AG09319 (cell line): Measurements from ENCODE around the gene LIFR.

Experiments used
- DNase-seq: peaks from one replicate; pipeline ENCODE4 v3.0.0-alpha.2; 2010; ENCODE audit warnings: low read depth; ENCODE audit errors: extremely low read depth
- TF ChIP-seq, protein P1 (sequence below): IDR thresholded peaks from 2 replicates; pipeline ENCODE4 v1.5.1; 2011; ENCODE audit warnings: low read depth, mild to moderate bottlenecking, inconsistent platforms, low read length, moderate library complexity

LIFR gene

DNA sequence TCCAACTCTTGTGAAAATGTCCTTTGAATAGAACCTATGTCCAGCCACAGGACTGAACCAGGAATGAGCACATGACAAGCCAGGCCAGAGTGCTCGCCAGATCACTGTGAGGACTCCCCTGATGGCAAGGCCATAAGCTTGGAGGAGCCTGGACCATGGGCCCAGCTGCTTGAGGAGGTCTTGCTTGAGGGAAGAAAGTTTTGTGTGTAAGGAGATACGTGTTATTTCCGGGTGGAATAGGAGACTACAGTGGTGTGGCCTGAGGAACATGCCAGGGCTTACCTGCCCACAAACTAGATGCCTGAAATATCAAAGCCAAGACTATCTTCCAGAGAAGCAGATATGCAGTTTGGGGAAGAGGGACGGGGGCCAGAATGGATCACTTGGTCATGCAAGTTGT is 84.7 kb downstream of the LIFR start:
- no peak for DNase-seq
- TF ChIP-seq, protein P1, sequence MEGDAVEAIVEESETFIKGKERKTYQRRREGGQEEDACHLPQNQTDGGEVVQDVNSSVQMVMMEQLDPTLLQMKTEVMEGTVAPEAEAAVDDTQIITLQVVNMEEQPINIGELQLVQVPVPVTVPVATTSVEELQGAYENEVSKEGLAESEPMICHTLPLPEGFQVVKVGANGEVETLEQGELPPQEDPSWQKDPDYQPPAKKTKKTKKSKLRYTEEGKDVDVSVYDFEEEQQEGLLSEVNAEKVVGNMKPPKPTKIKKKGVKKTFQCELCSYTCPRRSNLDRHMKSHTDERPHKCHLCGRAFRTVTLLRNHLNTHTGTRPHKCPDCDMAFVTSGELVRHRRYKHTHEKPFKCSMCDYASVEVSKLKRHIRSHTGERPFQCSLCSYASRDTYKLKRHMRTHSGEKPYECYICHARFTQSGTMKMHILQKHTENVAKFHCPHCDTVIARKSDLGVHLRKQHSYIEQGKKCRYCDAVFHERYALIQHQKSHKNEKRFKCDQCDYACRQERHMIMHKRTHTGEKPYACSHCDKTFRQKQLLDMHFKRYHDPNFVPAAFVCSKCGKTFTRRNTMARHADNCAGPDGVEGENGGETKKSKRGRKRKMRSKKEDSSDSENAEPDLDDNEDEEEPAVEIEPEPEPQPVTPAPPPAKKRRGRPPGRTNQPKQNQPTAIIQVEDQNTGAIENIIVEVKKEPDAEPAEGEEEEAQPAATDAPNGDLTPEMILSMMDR, result no peak

DNA sequence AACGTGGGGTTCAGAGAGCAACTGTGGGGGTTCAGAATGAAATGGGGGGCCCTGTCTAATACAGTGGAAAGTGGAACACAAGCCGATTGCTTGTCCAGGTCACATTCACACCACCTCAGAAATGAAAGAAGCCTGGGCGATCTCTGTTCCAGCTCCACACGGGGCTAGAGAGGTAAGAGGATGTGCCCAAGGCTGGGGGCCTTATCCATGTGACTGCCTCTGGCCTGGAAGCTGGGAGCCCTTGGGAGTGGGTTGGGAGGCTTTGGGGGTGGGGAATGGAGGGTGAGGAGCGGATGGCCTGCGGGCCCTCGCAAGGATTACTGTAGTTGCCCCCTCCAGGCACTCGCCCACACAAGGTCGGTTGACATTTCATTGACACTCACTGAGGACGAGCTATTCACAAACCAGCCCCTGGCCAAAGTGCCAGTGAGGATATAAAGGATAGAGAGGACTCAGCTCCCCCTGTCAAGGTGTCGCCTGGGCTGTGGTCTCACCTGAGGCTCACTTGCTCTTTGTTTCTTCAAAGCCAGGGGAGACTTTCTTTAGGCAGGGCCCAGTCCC is 86.7 kb downstream of the LIFR start:
- TF ChIP-seq, protein P1, result no peak
- no peak for DNase-seq

DNA sequence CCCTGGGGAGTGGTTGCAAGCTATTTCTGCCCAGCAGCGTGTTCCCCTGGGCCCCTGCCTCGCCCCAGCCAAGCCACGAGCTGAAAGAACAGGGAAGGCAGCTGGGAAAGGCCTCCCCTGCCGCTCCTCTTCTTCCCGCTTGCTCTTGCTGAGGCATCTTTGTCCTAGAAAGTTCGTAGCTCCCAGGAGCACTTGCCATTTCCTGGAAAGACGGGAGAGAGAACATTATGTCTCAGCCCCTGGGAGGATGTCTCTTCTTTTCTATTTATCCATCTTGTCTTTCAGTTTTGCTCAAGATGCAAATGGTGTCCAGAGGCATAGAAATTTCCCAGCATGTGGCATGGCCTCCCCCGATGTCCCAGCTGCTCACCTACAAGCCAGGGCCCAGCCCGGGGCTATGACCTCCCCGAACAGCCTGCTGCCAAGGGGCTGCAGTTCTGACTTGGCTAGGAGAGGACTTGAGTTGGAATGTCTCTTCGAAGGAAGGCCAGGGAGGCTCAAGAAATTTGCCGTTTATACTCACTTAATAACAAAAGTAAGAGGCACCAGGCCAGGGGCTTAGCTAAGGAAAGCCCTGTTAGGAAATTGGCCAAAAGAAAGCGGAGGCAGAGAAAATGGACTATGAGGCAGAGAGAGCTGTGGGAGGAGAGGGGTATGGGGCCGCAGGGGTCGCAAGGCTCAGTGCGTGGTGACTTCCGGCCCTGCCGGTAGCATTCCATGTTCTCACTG is 87.3 kb downstream of the LIFR start:
- no peak for DNase-seq
- TF ChIP-seq, protein P1, result no peak

DNA sequence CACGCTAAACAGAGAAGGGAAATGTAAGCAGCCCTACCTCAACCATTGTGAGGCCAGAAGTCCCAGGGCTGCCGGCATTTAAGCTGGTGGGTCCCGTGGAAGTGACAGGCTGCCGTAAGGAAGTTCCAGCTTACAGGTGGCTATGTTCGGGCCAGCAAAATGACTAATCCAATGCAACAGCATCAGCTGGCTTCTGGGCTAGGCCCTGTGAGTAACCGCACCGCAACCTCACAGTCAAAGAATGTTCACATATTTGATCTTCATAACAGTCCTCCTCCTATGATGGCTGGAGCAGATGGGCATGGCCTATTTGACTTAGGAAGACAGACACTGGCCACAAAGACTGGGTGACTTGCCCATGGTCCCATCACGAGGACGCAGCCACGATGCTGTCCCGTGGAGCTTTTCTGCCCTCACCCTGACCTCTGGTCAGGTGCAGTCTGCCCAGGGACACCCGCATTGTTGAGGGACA is 88.2 kb downstream of the LIFR start:
- TF ChIP-seq, protein P1, result no peak
- DNase-seq, result peak; percentile 55

DNA sequence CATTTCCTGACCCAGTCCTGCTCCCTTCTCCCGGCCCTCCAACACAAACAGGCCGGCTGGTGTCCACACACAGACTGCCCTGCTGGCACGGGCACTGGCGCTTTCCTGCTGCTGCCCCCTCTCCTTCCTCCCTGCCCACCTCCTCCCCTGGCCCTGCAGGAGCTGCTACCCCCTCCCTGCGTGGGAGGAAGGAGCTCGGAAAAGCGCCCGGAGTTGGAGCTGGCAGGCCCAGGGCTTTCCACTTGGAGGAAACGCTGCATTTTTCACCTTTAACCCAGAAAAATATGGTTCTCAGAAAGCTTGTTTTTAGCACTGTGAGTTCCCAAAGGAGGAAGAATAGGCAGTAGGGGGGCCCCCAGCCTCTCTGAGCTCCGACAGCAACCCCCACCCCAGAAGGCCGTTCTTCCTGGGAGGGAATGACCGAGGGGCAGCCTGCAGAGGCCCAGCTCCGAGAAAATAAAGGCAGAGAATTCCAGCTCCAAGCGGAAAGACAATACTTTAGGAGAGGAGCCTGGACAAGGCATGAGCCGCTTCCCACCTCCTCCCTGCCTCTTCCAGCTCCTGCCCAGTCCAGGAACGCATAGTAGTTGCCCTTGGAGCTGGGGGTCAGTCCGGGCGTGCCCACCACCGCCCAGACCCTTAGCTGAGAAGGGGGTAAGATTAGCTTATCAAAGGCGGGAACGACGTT is 88.9 kb downstream of the LIFR start:
- DNase-seq, result no peak

DNA sequence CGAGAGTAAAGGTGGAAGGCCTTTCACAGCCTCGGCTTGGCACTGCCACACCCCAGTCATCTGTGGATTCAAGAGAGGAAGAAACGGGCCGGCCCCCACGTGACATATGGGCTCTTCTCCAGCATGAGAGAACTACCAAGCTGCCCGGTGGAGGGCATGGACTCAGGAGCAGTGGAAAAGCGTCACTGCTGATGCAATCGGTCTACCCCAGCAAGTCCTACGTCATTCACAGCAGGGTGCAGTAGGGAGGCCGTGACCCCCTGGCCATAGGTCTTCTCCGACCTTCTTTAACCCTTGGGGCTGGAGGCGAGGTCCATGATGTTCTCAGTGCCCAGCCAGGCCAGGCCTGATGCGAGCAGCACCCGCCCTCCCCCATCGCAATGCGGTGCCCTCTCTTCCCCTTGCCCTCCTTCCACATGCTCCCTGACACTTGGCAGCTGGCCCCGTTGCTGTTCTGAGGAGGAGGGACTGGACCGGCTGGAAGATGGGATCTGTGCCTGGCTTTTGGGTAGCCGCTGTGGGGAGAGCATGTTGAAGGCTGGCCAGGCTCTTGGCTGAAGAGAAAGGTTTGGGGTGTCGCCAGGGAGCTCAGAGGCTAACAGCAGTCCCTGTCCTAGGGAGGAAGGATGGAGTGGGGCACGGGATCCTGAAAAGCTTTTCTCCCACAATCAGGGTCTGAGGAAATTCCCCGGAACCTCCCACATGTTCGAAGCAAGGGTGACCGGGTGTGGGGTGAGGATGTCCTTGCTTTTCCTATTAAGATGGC is 89.8 kb downstream of the LIFR start:
- TF ChIP-seq, protein P1, result no peak
- no peak for DNase-seq

More for the DNA sequence above, 88.9 kb downstream of the LIFR start:
- TF ChIP-seq, protein P1, result no peak
